ENCODE data around the gene SAPCD2. TPM values are rescaled to one million over a fixed set of nuclear protein-coding genes. Genes with fewer than 3 reads are reported as not detected.
A peak's percentile ranks its signal among the peaks of the same experiment; 100 is the strongest.

The SAPCD2 gene
- total RNA-seq, 1 experiment from 2014 or later, result 57.5 TPM

DNA sequence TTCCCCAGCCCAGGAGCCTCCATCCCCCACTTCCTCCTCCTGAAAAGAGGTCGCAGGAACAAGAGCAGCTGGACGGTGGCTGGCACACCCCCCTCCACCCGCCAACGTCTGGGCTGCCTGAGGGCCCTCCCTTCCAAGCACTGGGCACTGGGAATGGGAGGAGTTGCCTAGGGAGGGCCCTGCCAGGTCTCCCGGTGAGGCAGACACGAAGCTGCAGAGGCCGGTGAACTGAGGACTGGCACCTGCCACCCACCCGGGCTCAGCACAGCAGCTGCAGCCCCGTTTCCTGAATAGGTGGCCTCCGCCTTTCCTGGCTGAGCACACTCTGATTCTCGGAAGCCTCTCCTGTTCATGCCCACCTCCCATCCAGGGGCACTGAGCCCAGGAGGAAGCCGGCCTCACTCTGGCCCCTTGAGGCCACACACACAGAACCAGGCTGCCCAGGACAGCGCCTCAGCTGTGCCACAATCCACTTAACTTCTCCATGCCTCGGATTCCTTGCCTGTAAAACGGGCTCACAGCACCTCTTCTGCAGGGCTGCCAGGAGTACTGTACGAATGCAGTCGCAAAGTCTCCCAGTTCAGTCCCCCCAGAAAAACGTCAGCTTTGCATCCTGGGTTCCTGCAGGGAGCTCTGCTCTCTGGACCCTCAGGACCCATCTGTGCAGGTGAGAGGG is 25.7 kb downstream of the SAPCD2 start:
- H3K9me3 ChIP-seq, result no peaks in the 10 kb centered on the region
- H3K27me3 ChIP-seq (replicated peaks; ENCODE audit: control insufficient read depth, insufficient read depth, low read length), result no peaks in the 10 kb centered on the region
- no peaks in the 10 kb centered on the region for H3K36me3 ChIP-seq (ENCODE audit: control insufficient read depth, insufficient read depth, low read length)
- no peak for DNase-seq
- no peaks in the 10 kb centered on the region for H3K36me3 Mint-ChIP-seq (ENCODE audit: insufficient read depth, unreplicated experiment)
- intact Hi-C loops (cut with micrococcal nuclease; ENCODE audit: unreplicated experiment), result no loop called here
- ChIA-PET CTCF (interaction anchor here (1.0 to 1.1 kb wide), 2 partner anchors 15 to 23 kb away, joined by 3 read pairs; no protein-coding TSS in a partner anchor), POLR2A (no interaction called here)
- H3K4me3 Mint-ChIP-seq (ENCODE audit: unreplicated experiment), result peak overlapping the region; percentile 79
- no peaks in the 10 kb centered on the region for H3K4me1 Mint-ChIP-seq (ENCODE audit: low read depth, unreplicated experiment)
- 0 out of 2 replicates have a peak, but pooled peaks cover 5% of the 10 kb centered on the region for H3K4me1 ChIP-seq
- no peaks in the 10 kb centered on the region for H3K27me3 Mint-ChIP-seq (ENCODE audit: insufficient read depth, unreplicated experiment)
- no peak overlapping the region for H3K27ac Mint-ChIP-seq (ENCODE audit: unreplicated experiment)
- no TSS peak for BruUV-seq (replicated peaks)
- peak overlapping the region; percentile 63 for H3K4me3 ChIP-seq (ENCODE audit: low read depth, low read length)
- H3K9me3 Mint-ChIP-seq (ENCODE audit: unreplicated experiment), result no peaks in the 10 kb centered on the region
- TF ChIP-seq, protein P1, sequence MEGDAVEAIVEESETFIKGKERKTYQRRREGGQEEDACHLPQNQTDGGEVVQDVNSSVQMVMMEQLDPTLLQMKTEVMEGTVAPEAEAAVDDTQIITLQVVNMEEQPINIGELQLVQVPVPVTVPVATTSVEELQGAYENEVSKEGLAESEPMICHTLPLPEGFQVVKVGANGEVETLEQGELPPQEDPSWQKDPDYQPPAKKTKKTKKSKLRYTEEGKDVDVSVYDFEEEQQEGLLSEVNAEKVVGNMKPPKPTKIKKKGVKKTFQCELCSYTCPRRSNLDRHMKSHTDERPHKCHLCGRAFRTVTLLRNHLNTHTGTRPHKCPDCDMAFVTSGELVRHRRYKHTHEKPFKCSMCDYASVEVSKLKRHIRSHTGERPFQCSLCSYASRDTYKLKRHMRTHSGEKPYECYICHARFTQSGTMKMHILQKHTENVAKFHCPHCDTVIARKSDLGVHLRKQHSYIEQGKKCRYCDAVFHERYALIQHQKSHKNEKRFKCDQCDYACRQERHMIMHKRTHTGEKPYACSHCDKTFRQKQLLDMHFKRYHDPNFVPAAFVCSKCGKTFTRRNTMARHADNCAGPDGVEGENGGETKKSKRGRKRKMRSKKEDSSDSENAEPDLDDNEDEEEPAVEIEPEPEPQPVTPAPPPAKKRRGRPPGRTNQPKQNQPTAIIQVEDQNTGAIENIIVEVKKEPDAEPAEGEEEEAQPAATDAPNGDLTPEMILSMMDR (IDR thresholded peaks at IDR 0.05; ENCODE audit: insufficient read depth in 1 of 2, low read depth in 1 of 2, low read length in 1 of 2, severe bottlenecking in 1 of 2, unreplicated experiment in 1 of 2), result no peak

GRCh38 chr9:137044037-137044436 is 26.3 kb downstream of the SAPCD2 start:
- BruUV-seq (replicated peaks), result TSS peak; percentile 48
- TF ChIP-seq, protein P1 (IDR thresholded peaks at IDR 0.05; ENCODE audit: insufficient read depth in 1 of 2, low read depth in 1 of 2, low read length in 1 of 2, severe bottlenecking in 1 of 2, unreplicated experiment in 1 of 2), result no peak
- no peaks in the 10 kb centered on the region for H3K27me3 Mint-ChIP-seq (ENCODE audit: insufficient read depth, unreplicated experiment)
- DNase-seq, result no peak
- 0 out of 2 replicates have a peak, but pooled peaks cover 5% of the 10 kb centered on the region for H3K4me1 ChIP-seq
- ChIA-PET POLR2A (no interaction called here), CTCF (no interaction called here)
- H3K27ac Mint-ChIP-seq (ENCODE audit: unreplicated experiment), result no peak overlapping the region
- no peaks in the 10 kb centered on the region for H3K4me1 Mint-ChIP-seq (ENCODE audit: low read depth, unreplicated experiment)
- no peaks in the 10 kb centered on the region for H3K36me3 ChIP-seq (ENCODE audit: control insufficient read depth, insufficient read depth, low read length)
- H3K9me3 ChIP-seq, result no peaks in the 10 kb centered on the region
- H3K4me3 ChIP-seq (ENCODE audit: low read depth, low read length), result no peak overlapping the region
- H3K4me3 Mint-ChIP-seq (ENCODE audit: unreplicated experiment), result no peak overlapping the region
- peaks cover under 1% of the 10 kb centered on the region for H3K36me3 Mint-ChIP-seq (ENCODE audit: insufficient read depth, unreplicated experiment)
- no peaks in the 10 kb centered on the region for H3K27me3 ChIP-seq (replicated peaks; ENCODE audit: control insufficient read depth, insufficient read depth, low read length)
- intact Hi-C loops (cut with micrococcal nuclease; ENCODE audit: unreplicated experiment), result no loop called here
- H3K9me3 Mint-ChIP-seq (ENCODE audit: unreplicated experiment), result no peaks in the 10 kb centered on the region

DNA sequence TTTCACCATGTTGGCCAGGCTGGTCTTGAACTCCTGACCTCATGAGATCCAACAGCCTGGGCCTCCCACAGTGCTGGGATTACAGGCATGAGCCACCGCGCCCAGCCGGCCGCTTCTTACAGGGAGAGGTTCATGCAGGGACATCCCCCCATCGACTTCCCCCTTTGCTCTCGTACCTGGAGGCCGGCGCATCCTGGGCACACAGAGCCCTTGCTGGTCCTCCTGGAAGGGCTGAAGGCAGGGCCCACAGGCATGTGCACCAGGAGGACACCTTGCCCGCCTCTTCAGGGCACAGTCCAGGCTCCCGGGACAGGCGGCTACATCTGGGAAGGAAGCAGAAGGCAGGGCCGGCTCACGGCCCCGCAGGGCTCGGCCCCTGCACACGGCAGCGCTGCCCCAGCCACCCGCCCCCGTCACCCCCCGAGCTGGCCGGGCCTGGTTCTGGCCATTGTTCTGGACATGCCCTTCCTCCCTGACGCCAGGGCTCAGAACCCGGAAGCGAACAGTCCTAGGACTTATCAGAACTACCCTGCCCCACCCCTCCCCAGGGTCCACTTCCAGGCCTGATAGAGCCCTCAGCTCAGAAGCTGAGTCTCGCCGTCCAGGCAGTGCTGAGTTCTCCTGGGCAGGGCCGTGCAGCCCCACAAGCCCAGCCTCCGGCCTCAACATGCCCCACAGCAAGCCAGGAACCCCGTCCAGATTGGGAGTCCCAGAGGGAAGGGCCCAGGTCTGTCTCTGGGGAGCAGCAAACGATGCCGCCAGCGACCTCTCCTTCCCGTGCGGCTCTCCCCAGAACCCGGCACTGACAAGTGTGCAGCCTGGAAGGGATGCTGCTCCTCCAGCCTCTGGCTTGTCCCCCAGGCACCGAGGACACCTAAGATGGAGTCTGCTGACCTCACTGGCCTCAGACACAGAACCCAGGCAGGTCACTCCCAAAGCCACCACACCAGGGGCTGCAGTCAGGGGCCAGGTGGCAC is 27.3 kb downstream of the SAPCD2 start:
- Histone ChIP-seq H3K27me3 (replicated peaks; ENCODE audit: control insufficient read depth, insufficient read depth, low read length) (no peaks in the 10 kb centered on the region), H3K4me1 (0 out of 2 replicates have a peak, but pooled peaks cover 5% of the 10 kb centered on the region), H3K9me3 (no peaks in the 10 kb centered on the region), H3K36me3 (ENCODE audit: control insufficient read depth, insufficient read depth, low read length) (no peaks in the 10 kb centered on the region), H3K4me3 (ENCODE audit: low read depth, low read length) (no peak overlapping the region)
- peaks cover 10% of the 10 kb centered on the region for H3K36me3 Mint-ChIP-seq (ENCODE audit: insufficient read depth, unreplicated experiment)
- POLR2A ChIA-PET, result no interaction called here
- intact Hi-C loops (cut with micrococcal nuclease; ENCODE audit: unreplicated experiment), result no loop called here
- TF ChIP-seq, protein P1 (IDR thresholded peaks at IDR 0.05; ENCODE audit: insufficient read depth in 1 of 2, low read depth in 1 of 2, low read length in 1 of 2, severe bottlenecking in 1 of 2, unreplicated experiment in 1 of 2), result no peak
- no peak overlapping the region for H3K27ac Mint-ChIP-seq (ENCODE audit: unreplicated experiment)
- no peak for DNase-seq
- BruUV-seq (replicated peaks), result no TSS peak
- no peak overlapping the region for H3K4me3 Mint-ChIP-seq (ENCODE audit: unreplicated experiment)
- CTCF ChIA-PET, result interaction anchor here (0.6 kb wide), 1 partner anchor 196 kb away, joined by 4 read pairs; no protein-coding TSS in a partner anchor
- H3K4me1 Mint-ChIP-seq (ENCODE audit: low read depth, unreplicated experiment), result no peaks in the 10 kb centered on the region
- no peaks in the 10 kb centered on the region for H3K9me3 Mint-ChIP-seq (ENCODE audit: unreplicated experiment)
- H3K27me3 Mint-ChIP-seq (ENCODE audit: insufficient read depth, unreplicated experiment), result no peaks in the 10 kb centered on the region

Measured in Caco-2 (cell line).